ENCODE measurements around the gene GRIN3B.

- TF ChIP-seq, protein P1, sequence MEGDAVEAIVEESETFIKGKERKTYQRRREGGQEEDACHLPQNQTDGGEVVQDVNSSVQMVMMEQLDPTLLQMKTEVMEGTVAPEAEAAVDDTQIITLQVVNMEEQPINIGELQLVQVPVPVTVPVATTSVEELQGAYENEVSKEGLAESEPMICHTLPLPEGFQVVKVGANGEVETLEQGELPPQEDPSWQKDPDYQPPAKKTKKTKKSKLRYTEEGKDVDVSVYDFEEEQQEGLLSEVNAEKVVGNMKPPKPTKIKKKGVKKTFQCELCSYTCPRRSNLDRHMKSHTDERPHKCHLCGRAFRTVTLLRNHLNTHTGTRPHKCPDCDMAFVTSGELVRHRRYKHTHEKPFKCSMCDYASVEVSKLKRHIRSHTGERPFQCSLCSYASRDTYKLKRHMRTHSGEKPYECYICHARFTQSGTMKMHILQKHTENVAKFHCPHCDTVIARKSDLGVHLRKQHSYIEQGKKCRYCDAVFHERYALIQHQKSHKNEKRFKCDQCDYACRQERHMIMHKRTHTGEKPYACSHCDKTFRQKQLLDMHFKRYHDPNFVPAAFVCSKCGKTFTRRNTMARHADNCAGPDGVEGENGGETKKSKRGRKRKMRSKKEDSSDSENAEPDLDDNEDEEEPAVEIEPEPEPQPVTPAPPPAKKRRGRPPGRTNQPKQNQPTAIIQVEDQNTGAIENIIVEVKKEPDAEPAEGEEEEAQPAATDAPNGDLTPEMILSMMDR (IDR thresholded peaks at IDR 0.05), result no peak
- no peak for TF ChIP-seq POLR2A (IDR thresholded peaks at IDR 0.05)
These were observed 8.2 kb downstream of the GRIN3B start for GRCh38 chr19:1008268-1009040.

Data from uterus (tissue), 2 donors.